HEK293T (cell line): ENCODE results near the gene NSMCE4A.

Experiments used
- CTCF ChIA-PET: fragments of 350-600 bp; formaldehyde crosslinking; extraction: SDS; loops from one replicate; lab custom pipeline; 2021; ENCODE audit warnings: antibody characterized with exemption, inconsistent platforms; lab: Yijun Ruan, JAX
- POLR2A ChIA-PET: fragments of 350-600 bp; formaldehyde crosslinking; extraction: SDS; loops from one replicate; lab custom pipeline; 2020; ENCODE audit warnings: antibody characterized with exemption, inconsistent platforms; lab: Yijun Ruan, JAX
- DNase-seq: peaks from one replicate; pipeline ENCODE4 v3.0.0; 2012; ENCODE audit warnings: mixed read lengths; ENCODE audit errors: extremely low spot score
- ARNT ChIP-seq: fragments of 450-650 bp; IDR thresholded peaks from 2 replicates; pipeline ENCODE4 v1.6.1; 2017; ENCODE audit warnings: mild to moderate bottlenecking
- BHLHE40 ChIP-seq: fragments of 450-650 bp; IDR thresholded peaks from 2 replicates; pipeline ENCODE4 v1.6.1; 2016; ENCODE audit warnings: mild to moderate bottlenecking, moderate library complexity, borderline replicate concordance
- CTBP1 ChIP-seq: fragments of 450-650 bp; IDR thresholded peaks from 2 replicates; pipeline ENCODE4 v1.6.1; 2016; ENCODE audit warnings: borderline replicate concordance
- ELF4 ChIP-seq: fragments of 450-650 bp; IDR thresholded peaks from 2 replicates; pipeline ENCODE4 v1.6.1; 2017; ENCODE audit warnings: antibody characterized with exemption
- FOXA1 ChIP-seq: fragments of 450-650 bp; IDR thresholded peaks from 2 replicates; pipeline ENCODE4 v1.6.1; 2016; ENCODE audit warnings: mild to moderate bottlenecking
- FOXK2 ChIP-seq: fragments of 450-650 bp; IDR thresholded peaks from 2 replicates; pipeline ENCODE4 v1.6.1; 2016; ENCODE audit warnings: mild to moderate bottlenecking
- FOXM1 ChIP-seq: fragments of 450-650 bp; IDR thresholded peaks from 2 replicates; pipeline ENCODE4 v1.6.1; 2017; ENCODE audit warnings: mild to moderate bottlenecking, borderline replicate concordance
- HDGF ChIP-seq: fragments of 450-650 bp; IDR thresholded peaks from 2 replicates; pipeline ENCODE4 v1.6.1; 2017; ENCODE audit warnings: antibody characterized with exemption, borderline replicate concordance
- L3MBTL2 ChIP-seq: fragments of 450-650 bp; conservative IDR thresholded peaks from 2 replicates; pipeline ENCODE4 v1.6.1; 2016; ENCODE audit warnings: mild to moderate bottlenecking
- LEF1 ChIP-seq: fragments of 450-650 bp; IDR thresholded peaks from 2 replicates; pipeline ENCODE4 v1.6.1; 2017; ENCODE audit warnings: mild to moderate bottlenecking, borderline replicate concordance
- NFRKB ChIP-seq: fragments of 450-650 bp; IDR thresholded peaks from 2 replicates; pipeline ENCODE4 v1.6.1; 2016; ENCODE audit warnings: mild to moderate bottlenecking, moderate library complexity
- PKNOX1 ChIP-seq: fragments of 450-650 bp; IDR thresholded peaks from 2 replicates; pipeline ENCODE4 v1.6.1; 2016
- SP1 ChIP-seq: fragments of 450-650 bp; IDR thresholded peaks from 2 replicates; pipeline ENCODE4 v1.6.1; 2017
- SUZ12 ChIP-seq: fragments of 450-650 bp; IDR thresholded peaks from 2 replicates; pipeline ENCODE4 v1.6.1; 2016; ENCODE audit warnings: mild to moderate bottlenecking
- TARDBP ChIP-seq: fragments of 450-650 bp; IDR thresholded peaks from 2 replicates; pipeline ENCODE4 v1.6.1; 2016
- ZNF384 ChIP-seq: fragments of 450-650 bp; IDR thresholded peaks from 2 replicates; pipeline ENCODE4 v1.6.1; 2016

Gene NSMCE4A

GRCh38 chr10:121990015-121990677 lies 15.1 kb upstream of the NSMCE4A start:
- TF ChIP-seq TARDBP (no peak), ARNT (no peak), FOXK2 (no peak), ELF4 (no peak), ZNF384 (no peak), SP1 (no peak), PKNOX1 (no peak), SUZ12 (no peak), CTBP1 (no peak), L3MBTL2 (no peak), BHLHE40 (no peak), FOXA1 (no peak), LEF1 (no peak), FOXM1 (no peak), HDGF (no peak), NFRKB (no peak)
- ChIA-PET POLR2A (no interaction called here), CTCF (no interaction called here)
- DNase-seq, result no peak

- POLR2A ChIA-PET, result no interaction called here
- CTCF ChIA-PET, result interaction anchor here (0.6 kb wide), 1 partner anchor 75 kb away, joined by 3 read pairs; no protein-coding TSS in a partner anchor
- no peak for TF ChIP-seq ELF4
- no peak for TF ChIP-seq LEF1
- TF ChIP-seq SP1, result no peak
- no peak for TF ChIP-seq FOXA1
- no peak for TF ChIP-seq L3MBTL2
- TF ChIP-seq BHLHE40, result no peak
- TF ChIP-seq CTBP1, result no peak
- no peak for TF ChIP-seq FOXK2
- no peak for TF ChIP-seq PKNOX1
- TF ChIP-seq FOXM1, result no peak
- TF ChIP-seq ZNF384, result no peak
- TF ChIP-seq SUZ12, result no peak
- no peak for TF ChIP-seq ARNT
- TF ChIP-seq NFRKB, result no peak
- TF ChIP-seq HDGF, result no peak
- no peak for TF ChIP-seq TARDBP
- DNase-seq, result no peak
Observed at GRCh38 chr10:121988361-121989324, 13.6 kb upstream of the NSMCE4A start, which contains the start of gene TACC2. Gene TACC2, plus strand, starts transcription at chr10:121989163. Its CDS starts 32,819 bp downstream, at chr10:122021982.

- no peak for TF ChIP-seq NFRKB
- no peak for TF ChIP-seq FOXK2
- TF ChIP-seq CTBP1, result no peak
- TF ChIP-seq LEF1, result no peak
- TF ChIP-seq HDGF, result no peak
- no peak for TF ChIP-seq FOXA1
- TF ChIP-seq SP1, result no peak
- TF ChIP-seq ELF4, result no peak
- TF ChIP-seq SUZ12, result no peak
- no peak for TF ChIP-seq FOXM1
- TF ChIP-seq ZNF384, result no peak
- CTCF ChIA-PET, result no interaction called here
- POLR2A ChIA-PET, result no interaction called here
- DNase-seq, result no peak
Observed at GRCh38 chr10:121984463-121984862, 9.4 kb upstream of the NSMCE4A start.

GRCh38 chr10:121983852-121984251 lies 8.8 kb upstream of the NSMCE4A start:
- TF ChIP-seq BHLHE40 (no peak), PKNOX1 (no peak), CTBP1 (no peak), SP1 (no peak), HDGF (no peak)
- ChIA-PET POLR2A (no interaction called here), CTCF (no interaction called here)
- no peak for DNase-seq

GRCh38 chr10:121981346-121981745 lies 6.3 kb upstream of the NSMCE4A start:
- no peak for DNase-seq
- CTCF ChIA-PET, result interaction anchor here (0.7 kb wide), 1 partner anchor 77 kb away, joined by 3 read pairs; no protein-coding TSS in a partner anchor
- POLR2A ChIA-PET, result interaction anchor here (1.2 kb wide), 1 partner anchor 54 kb away, joined by 4 read pairs; the partner anchor contains the start of gene ATE1
- TF ChIP-seq TARDBP (no peak), LEF1 (no peak)

- TF ChIP-seq BHLHE40, result no peak
- TF ChIP-seq TARDBP, result no peak
- TF ChIP-seq SUZ12, result no peak
- TF ChIP-seq ELF4, result no peak
- TF ChIP-seq PKNOX1, result no peak
- no peak for TF ChIP-seq NFRKB
- no peak for TF ChIP-seq FOXM1
- ChIA-PET CTCF (no interaction called here), POLR2A (no interaction called here)
- no peak for DNase-seq
Observed at GRCh38 chr10:121978511-121978910, 3.5 kb upstream of the NSMCE4A start.
